ENCODE results near the gene CDC16. TPM values are rescaled to one million over a fixed set of nuclear protein-coding genes. Genes with fewer than 3 reads are reported as not detected.
A peak's percentile ranks its signal among the peaks of the same experiment; 100 is the strongest.

CDC16 gene
- total and polyA plus RNA-seq, 5 donors, result 35.6 to 52.7 (median 40.3) TPM

DNA sequence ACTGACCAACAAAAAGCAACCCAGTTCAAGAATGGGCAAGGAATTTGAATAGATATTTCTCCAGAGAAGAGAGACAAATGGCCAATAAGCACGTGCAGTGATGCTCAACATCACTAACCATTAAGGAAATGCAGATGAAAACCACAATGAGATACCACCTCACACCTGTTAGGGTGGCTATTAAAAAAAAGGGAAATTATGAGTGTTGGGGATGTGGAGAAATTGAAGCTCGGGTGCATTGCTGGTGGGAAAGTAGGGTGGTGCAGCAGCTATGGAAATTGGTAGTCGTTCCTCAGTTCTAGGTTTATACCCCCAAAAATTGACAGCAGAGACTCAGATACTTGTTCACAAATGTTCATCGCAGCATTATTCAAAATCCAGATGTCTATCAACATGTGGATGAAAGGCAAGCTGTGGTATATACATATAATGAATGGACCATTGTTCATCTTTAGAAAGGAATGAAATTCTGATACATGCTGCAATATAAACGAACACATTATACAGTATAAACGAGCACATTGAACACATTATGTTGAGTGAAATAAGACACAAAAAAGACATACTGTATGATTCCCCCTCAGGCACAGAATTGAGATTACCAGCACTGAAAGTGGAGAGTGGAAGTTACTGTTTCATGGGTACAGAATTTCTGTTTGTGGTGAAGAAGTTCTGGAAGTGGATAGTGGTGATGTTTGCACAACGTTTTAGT is 80.5 kb downstream of the CDC16 start:
- no peak for DNase-seq
- Histone ChIP-seq H3K27ac (ENCODE audit: low read length) (no peak overlapping the region), H3K27me3 (ENCODE audit: control insufficient read depth, insufficient read depth) (no peaks in the 10 kb centered on the region), H3K4me1 (ENCODE audit: control insufficient read depth, insufficient read depth, low read length) (peaks cover 2% of the 10 kb centered on the region), H3K4me3 (ENCODE audit: low read length) (peak overlapping the region; percentile 65), H3K9me3 (ENCODE audit: control insufficient read depth, low read length) (no peaks in the 10 kb centered on the region)
- WGBS, result 19% methylated on average over 7 of the region's 7 CpGs
- no peak for ATAC-seq
- intact Hi-C loops (cut with DNase I), result no loop called here

DNA sequence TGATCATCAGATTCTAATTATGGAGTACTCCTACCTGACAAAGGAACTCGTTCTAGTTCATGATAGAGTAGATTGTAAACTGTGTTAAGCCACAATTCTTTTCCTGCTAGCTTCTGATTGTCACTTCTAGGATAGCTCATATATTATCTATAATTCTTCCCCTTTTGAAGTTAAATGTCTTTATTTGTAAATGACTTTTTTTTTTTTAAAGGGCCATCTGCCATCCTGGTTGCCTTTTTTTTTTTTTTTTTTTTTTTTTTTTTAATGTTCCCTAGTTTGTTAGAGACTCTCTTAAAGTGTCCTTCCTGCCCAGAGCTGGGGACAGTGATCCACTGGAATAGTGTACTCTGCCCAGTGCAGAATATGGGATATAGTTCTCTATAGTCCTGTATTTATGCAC is 83.9 kb downstream of the CDC16 start:
- peaks cover 2% of the 10 kb centered on the region for H3K4me1 ChIP-seq (ENCODE audit: control insufficient read depth, insufficient read depth, low read length)
- intact Hi-C loops (cut with DNase I), result no loop called here
- H3K27ac ChIP-seq (ENCODE audit: low read length), result no peak overlapping the region
- DNase-seq (no peak), ATAC-seq (no peak)
- H3K9me3 ChIP-seq (ENCODE audit: control insufficient read depth, low read length), result no peaks in the 10 kb centered on the region
- 30% methylated on average over 1 of the region's 1 CpG for WGBS
- no peaks in the 10 kb centered on the region for H3K27me3 ChIP-seq (ENCODE audit: control insufficient read depth, insufficient read depth)
- no peak overlapping the region for H3K4me3 ChIP-seq (ENCODE audit: low read length)

DNA sequence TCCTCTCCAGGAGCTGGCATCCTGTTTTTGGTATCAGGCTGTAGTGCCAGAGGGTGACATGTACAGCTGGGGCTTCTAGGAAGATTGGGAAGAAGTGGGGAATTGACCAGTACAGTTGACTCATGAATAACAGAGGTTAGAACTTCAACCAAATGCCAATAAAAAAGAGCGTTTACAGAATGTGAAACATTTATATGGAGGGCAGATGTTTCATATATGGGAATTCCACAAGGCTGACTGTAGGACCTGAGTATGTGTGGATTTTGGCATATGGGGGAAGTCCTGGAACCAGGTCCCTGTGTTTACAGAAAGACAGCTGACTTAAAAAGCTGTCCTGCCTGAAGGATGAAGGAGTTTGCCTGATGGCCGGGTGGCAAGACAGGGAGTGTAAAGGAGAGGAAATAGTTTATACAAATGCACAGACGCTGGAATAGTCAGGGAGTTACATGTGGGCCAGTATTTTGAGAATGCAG is 84.8 kb downstream of the CDC16 start:
- H3K27ac ChIP-seq (ENCODE audit: low read length), result peak overlapping the region; percentile 76
- 52% methylated on average over 3 of the region's 3 CpGs for WGBS
- H3K4me3 ChIP-seq (ENCODE audit: low read length), result no peak overlapping the region
- intact Hi-C loops (cut with DNase I), result no loop called here
- no peak for ATAC-seq
- no peaks in the 10 kb centered on the region for H3K27me3 ChIP-seq (ENCODE audit: control insufficient read depth, insufficient read depth)
- peaks cover 2% of the 10 kb centered on the region for H3K4me1 ChIP-seq (ENCODE audit: control insufficient read depth, insufficient read depth, low read length)
- H3K9me3 ChIP-seq (ENCODE audit: control insufficient read depth, low read length), result no peaks in the 10 kb centered on the region
- no peak for DNase-seq

DNA sequence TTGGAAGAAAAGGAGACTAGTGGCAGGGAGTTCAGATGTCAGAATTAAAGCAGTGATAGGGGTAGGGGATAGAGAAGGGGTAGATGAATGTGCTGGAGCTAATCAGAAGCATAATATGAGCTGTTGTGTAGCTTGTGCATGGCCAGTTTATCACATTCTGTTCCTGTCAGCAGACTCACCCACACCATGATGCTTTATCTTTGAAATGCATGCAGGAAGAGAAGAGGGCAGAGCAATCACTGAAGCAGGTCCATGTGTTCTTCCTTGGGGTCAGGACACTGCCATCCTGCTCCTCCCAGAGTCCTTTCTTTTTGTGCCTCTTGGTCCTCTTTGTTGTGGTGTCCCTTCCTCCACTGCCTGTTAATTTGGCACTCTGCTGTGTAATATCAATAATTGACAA is 85.4 kb downstream of the CDC16 start:
- Histone ChIP-seq H3K4me1 (ENCODE audit: control insufficient read depth, insufficient read depth, low read length) (peaks cover 2% of the 10 kb centered on the region), H3K4me3 (ENCODE audit: low read length) (no peak overlapping the region), H3K27ac (ENCODE audit: low read length) (peak overlapping the region; percentile 76), H3K27me3 (ENCODE audit: control insufficient read depth, insufficient read depth) (no peaks in the 10 kb centered on the region), H3K9me3 (ENCODE audit: control insufficient read depth, low read length) (no peaks in the 10 kb centered on the region)
- ATAC-seq, result peak; percentile 31 to 60
- DNase-seq, result no peak
- intact Hi-C loops (cut with DNase I), result no loop called here

DNA sequence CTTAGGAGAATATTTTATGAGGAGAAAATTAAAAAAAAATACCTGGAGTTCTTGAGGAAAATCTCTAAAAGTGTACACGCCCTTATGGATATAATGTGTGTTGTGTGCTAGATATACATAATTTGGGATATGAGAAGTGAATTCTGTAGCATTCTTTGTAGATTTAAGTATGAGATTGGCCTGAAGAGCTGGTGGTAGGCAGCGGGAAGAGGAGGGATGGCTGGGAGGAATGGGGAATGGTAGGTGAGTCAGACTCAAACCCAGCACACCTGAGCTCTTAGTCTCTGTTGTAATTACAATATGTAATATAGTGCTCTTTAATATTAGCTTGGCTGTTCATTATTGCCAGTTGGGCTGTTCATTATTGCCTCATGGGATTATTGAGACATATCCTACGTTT is 86.6 kb downstream of the CDC16 start:
- H3K27ac ChIP-seq (ENCODE audit: low read length), result no peak overlapping the region
- no peak for DNase-seq
- no peaks in the 10 kb centered on the region for H3K27me3 ChIP-seq (ENCODE audit: control insufficient read depth, insufficient read depth)
- no peak overlapping the region for H3K4me3 ChIP-seq (ENCODE audit: low read length)
- ATAC-seq, result no peak
- 92% methylated on average over 3 of the region's 3 CpGs for WGBS
- intact Hi-C loops (cut with DNase I), result no loop called here
- H3K9me3 ChIP-seq (ENCODE audit: control insufficient read depth, low read length), result no peaks in the 10 kb centered on the region
- peaks cover 2% of the 10 kb centered on the region for H3K4me1 ChIP-seq (ENCODE audit: control insufficient read depth, insufficient read depth, low read length)

Small RNAs within 50 kb of the gene (microRNA-seq; reads per million reads assigned to microRNA genes)
- 0 reads per million in 2 donors for gene MIR4502
- gene MIR548AR, result 0 to 0.42 reads per million in 2 donors

Other genes with a start within 250 kb of the CDC16 start
- gene RASA3, start 102.3 kb upstream of the CDC16 start, total RNA-seq, result 10 to 100 TPM in 3 of 4 donors, 1 to 10 TPM in 1; 9.4 to 15.5 (median 11.8) TPM
- gene RASA3, start 102.3 kb upstream of the CDC16 start, polyA plus RNA-seq, result 7.4 TPM
- not detected for gene CFAP97D2, start 55.6 kb upstream of the CDC16 start, total RNA-seq
- gene CFAP97D2, start 55.6 kb upstream of the CDC16 start, polyA plus RNA-seq, result not detected
- 10 to 100 TPM; 25.3 to 28.2 (median 26.5) TPM for gene UPF3A, start 46.7 kb downstream of the CDC16 start, total RNA-seq
- gene UPF3A, start 46.7 kb downstream of the CDC16 start, polyA plus RNA-seq, result 36.3 TPM
- 10 to 100 TPM; 10.7 to 12.8 (median 12.6) TPM for gene CHAMP1, start 79.6 kb downstream of the CDC16 start, total RNA-seq
- gene CHAMP1, start 79.6 kb downstream of the CDC16 start, polyA plus RNA-seq, result 5.2 TPM

Measured in right cardiac atrium (tissue), 5 donors.